HEK293T (cell line): Measurements from ENCODE around the gene AP2A2.

Experiments
- ARNT ChIP-seq: fragments of 450-650 bp; IDR thresholded peaks from 2 replicates; pipeline ENCODE4 v1.6.1; 2017; ENCODE audit warnings: mild to moderate bottlenecking
- BHLHE40 ChIP-seq: fragments of 450-650 bp; IDR thresholded peaks from 2 replicates; pipeline ENCODE4 v1.6.1; 2016; ENCODE audit warnings: mild to moderate bottlenecking, moderate library complexity, borderline replicate concordance
- CTBP1 ChIP-seq: fragments of 450-650 bp; IDR thresholded peaks from 2 replicates; pipeline ENCODE4 v1.6.1; 2016; ENCODE audit warnings: borderline replicate concordance
- FOXM1 ChIP-seq: fragments of 450-650 bp; IDR thresholded peaks from 2 replicates; pipeline ENCODE4 v1.6.1; 2017; ENCODE audit warnings: mild to moderate bottlenecking, borderline replicate concordance
- HDGF ChIP-seq: fragments of 450-650 bp; IDR thresholded peaks from 2 replicates; pipeline ENCODE4 v1.6.1; 2017; ENCODE audit warnings: antibody characterized with exemption, borderline replicate concordance
- NFRKB ChIP-seq: fragments of 450-650 bp; IDR thresholded peaks from 2 replicates; pipeline ENCODE4 v1.6.1; 2016; ENCODE audit warnings: mild to moderate bottlenecking, moderate library complexity
- SP1 ChIP-seq: fragments of 450-650 bp; IDR thresholded peaks from 2 replicates; pipeline ENCODE4 v1.6.1; 2017
- SUZ12 ChIP-seq: fragments of 450-650 bp; IDR thresholded peaks from 2 replicates; pipeline ENCODE4 v1.6.1; 2016; ENCODE audit warnings: mild to moderate bottlenecking

GRCh38 chr11:889687-890475 lies 35.8 kb upstream of the AP2A2 start:
- no peak for TF ChIP-seq ARNT
- no peak for TF ChIP-seq SP1
- TF ChIP-seq NFRKB, result no peak
- no peak for TF ChIP-seq FOXM1
- TF ChIP-seq BHLHE40, result no peak
- no peak for TF ChIP-seq SUZ12
- no peak for TF ChIP-seq CTBP1
- TF ChIP-seq HDGF, result no peak
